DND-41 (cell line): ENCODE results near the gene FOXJ3.

Experiments used
- EZH2 ChIP-seq: IDR thresholded peaks from 3 replicates; pipeline ENCODE4 v1.6.1; 2012; ENCODE audit warnings: borderline replicate concordance, low read depth, mild to moderate bottlenecking, moderate library complexity, low read length, inconsistent platforms; ENCODE audit not compliant: severe bottlenecking
- TF ChIP-seq, protein P1 (sequence below): IDR thresholded peaks from 2 replicates; pipeline ENCODE4 v1.5.1; 2012; ENCODE audit warnings: borderline replicate concordance, low read length, moderate library complexity, mild to moderate bottlenecking; ENCODE audit not compliant: poor library complexity, severe bottlenecking; ENCODE audit errors: extremely low read depth

DNA sequence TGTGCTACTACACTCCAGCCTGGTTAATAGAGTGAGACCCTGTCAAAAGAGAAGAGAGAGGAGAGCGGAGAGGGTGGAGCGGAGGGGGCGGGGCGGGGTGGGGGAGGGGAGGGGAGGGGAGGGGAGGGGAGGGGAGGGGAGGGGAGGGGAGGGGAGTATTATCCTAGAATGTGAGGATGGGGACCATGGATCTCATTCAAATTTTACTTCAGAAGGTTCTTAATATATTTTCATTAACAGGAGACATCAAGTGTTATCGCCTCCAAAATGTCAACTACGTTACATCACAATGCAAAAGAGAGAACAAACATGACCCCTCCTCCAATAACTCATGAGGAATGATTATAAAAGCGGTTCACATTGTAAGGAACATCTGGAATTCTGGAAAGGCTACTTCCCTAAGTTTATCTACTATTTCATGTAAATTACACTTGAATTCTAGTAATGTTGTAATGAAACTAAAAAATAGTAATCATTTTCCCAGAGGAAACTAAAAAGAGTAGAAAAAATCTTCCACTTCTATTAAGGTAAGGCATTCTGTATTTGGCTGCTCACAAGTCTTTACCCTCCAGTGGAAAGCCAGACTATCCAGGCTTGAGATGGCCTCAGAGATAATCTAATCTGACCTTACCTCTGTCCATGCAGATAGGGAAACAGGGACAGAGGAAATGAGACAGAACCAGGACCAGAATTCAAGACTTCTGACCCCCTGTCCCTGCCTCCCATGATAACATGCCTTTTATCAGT lies 151.7 kb downstream of the FOXJ3 start:
- TF ChIP-seq, protein P1, sequence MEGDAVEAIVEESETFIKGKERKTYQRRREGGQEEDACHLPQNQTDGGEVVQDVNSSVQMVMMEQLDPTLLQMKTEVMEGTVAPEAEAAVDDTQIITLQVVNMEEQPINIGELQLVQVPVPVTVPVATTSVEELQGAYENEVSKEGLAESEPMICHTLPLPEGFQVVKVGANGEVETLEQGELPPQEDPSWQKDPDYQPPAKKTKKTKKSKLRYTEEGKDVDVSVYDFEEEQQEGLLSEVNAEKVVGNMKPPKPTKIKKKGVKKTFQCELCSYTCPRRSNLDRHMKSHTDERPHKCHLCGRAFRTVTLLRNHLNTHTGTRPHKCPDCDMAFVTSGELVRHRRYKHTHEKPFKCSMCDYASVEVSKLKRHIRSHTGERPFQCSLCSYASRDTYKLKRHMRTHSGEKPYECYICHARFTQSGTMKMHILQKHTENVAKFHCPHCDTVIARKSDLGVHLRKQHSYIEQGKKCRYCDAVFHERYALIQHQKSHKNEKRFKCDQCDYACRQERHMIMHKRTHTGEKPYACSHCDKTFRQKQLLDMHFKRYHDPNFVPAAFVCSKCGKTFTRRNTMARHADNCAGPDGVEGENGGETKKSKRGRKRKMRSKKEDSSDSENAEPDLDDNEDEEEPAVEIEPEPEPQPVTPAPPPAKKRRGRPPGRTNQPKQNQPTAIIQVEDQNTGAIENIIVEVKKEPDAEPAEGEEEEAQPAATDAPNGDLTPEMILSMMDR: no peak
- TF ChIP-seq EZH2: no peak
